ENCODE results near the gene GALNT16.

The GALNT16 gene

DNA sequence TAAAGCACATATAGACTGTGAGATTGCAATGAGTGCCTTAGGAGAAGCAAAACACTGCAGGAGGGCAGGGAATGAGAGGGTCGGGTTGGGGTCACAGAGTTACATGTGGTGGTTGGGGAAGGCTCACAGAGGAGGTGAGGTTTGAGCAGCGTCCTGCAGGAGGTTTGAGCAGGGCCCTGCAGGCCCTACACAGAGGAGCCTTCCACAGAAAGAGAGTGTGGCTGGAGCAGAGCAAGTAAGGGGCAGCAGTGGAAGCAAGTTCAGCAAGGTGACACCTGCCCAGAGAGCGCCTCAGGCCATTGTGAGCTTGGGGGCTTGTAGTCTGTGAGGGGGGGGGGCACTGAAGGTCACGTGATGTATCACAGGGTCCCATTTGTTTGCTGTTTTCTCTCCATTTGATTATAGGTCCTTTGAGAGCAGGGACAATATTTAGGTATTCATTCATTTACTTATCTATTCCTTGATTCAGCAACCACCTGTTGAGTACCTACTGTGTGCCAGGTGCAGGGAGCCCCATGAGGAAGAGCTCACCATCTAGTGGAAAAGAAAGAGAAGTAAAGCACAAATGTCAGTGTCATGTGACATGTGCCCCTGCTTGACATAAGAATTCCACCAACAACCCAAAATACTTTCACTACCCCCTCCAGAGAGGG, 56.6 kb downstream of the GALNT16 start:
- no peak for DNase-seq (ENCODE audit: low read depth in 1 of 2, low spot score in 1 of 2)

GRCh38 chr14:69317102-69317755, 57.3 kb downstream of the GALNT16 start:
- no peak for DNase-seq (ENCODE audit: low read depth in 1 of 2, low spot score in 1 of 2)

GRCh38 chr14:69317780-69318179, 57.8 kb downstream of the GALNT16 start:
- no peak for DNase-seq (ENCODE audit: low read depth in 1 of 2, low spot score in 1 of 2)

GRCh38 chr14:69318241-69318640, 58.3 kb downstream of the GALNT16 start:
- no peak for DNase-seq (ENCODE audit: low read depth in 1 of 2, low spot score in 1 of 2)

GRCh38 chr14:69318901-69319475, 59.0 kb downstream of the GALNT16 start:
- DNase-seq (ENCODE audit: low read depth in 1 of 2, low spot score in 1 of 2) = no peak

- DNase-seq (ENCODE audit: low read depth in 1 of 2, low spot score in 1 of 2) = no peak
Observed at GRCh38 chr14:69319911-69320310, 60.0 kb downstream of the GALNT16 start.

GRCh38 chr14:69320581-69321365, 60.8 kb downstream of the GALNT16 start:
- no peak for DNase-seq (ENCODE audit: low read depth in 1 of 2, low spot score in 1 of 2)

GRCh38 chr14:69321601-69322330, 61.8 kb downstream of the GALNT16 start:
- no peak for DNase-seq (ENCODE audit: low read depth in 1 of 2, low spot score in 1 of 2)

GRCh38 chr14:69323266-69323998, 63.5 kb downstream of the GALNT16 start:
- DNase-seq (ENCODE audit: low read depth in 1 of 2, low spot score in 1 of 2) = no peak

DNA sequence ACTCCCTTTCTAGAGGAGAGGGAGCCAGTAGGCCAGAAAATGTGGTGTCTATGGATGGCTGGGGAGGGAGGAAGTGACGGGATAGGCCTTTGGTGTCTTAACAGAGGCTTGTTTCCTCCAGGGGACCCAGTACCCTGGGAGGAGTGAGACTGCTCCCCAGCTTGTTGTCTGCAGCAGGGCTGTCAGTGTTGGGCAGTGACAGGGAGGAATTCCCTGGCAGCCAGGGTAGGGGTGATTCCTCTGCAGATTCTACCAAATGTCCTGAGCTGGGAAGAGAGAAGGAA, 64.0 kb downstream of the GALNT16 start:
- DNase-seq (ENCODE audit: low read depth in 1 of 2, low spot score in 1 of 2) = no peak

GRCh38 chr14:69324341-69324931, 64.5 kb downstream of the GALNT16 start:
- DNase-seq (ENCODE audit: low read depth in 1 of 2, low spot score in 1 of 2) = no peak

GRCh38 chr14:69325086-69325485, 65.1 kb downstream of the GALNT16 start:
- DNase-seq (ENCODE audit: low read depth in 1 of 2, low spot score in 1 of 2) = no peak

DNA sequence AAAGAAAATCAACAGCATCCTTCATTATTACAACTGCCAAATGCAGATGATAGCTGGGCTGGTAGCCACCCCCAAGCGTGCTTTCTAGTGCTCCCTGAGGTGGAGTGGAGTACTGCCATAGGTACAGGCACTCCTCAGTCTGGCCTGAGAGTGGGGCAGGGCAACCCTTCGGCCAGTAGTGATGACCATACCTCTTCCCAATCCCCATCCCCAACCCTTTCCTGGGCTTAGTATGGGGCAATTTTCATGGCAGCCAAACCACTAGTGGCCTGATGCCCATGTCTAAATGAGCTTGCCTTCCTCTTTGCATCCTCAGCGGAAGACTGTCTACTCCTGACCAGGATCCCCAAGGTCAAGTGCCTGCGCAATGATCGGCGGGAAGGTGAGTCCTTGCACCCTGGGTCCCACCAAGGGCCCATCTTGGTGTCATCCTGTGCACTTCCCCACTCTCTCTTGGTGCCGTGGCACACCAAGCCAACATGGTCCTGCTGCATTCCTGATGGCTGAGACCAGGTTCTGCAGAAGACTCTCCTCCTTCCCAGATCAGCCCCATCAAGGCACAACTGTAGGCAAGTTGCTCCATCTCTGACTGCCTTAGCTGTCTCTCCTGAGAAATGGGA, 65.8 kb downstream of the GALNT16 start:
- DNase-seq (ENCODE audit: low read depth in 1 of 2, low spot score in 1 of 2) = no peak

DNA sequence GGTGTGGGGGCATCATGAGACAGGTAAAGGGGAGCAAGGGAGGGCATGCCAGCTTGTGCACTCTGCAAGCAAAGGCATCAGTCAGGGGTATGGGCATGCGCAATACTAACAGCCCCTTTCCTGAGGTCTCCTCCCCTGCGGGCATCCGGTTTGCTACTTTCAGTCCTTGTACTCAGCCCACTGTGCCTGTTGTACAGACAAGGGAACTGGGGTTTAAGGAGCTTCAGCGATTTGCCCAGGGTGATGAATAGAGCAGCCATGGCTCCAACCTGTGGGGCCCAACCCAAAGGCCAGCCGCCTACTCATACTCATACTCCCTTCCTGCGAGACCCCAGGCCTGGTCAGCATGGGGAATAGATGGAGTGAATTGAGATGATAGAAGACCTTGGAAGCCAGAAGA, 66.7 kb downstream of the GALNT16 start:
- DNase-seq (ENCODE audit: low read depth in 1 of 2, low spot score in 1 of 2) = no peak

- no peak for DNase-seq (ENCODE audit: low read depth in 1 of 2, low spot score in 1 of 2)
Observed at GRCh38 chr14:69327507-69327906, 67.5 kb downstream of the GALNT16 start.

GRCh38 chr14:69328317-69328716, 68.4 kb downstream of the GALNT16 start:
- DNase-seq (ENCODE audit: low read depth in 1 of 2, low spot score in 1 of 2) = no peak

DNA sequence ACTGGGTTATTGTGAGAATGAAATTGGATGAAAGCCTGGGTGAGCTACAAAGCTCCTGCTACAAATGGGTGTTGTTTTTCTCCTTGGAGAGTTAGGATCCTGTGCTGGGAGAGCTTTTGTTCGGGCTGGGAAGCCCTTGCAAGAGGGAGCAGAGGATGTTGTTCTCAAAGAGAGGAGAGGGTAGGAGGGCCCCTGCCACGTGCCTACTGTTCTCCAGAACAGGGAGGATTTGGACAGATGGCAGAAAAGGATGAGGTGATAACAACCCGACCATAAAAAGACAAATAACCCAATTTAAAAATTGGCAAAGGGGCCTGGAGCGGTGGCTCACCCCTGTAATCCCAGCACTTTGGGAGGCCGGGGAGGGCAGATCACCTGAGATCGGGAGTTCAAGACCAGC, 68.8 kb downstream of the GALNT16 start:
- no peak for DNase-seq (ENCODE audit: low read depth in 1 of 2, low spot score in 1 of 2)

DNA sequence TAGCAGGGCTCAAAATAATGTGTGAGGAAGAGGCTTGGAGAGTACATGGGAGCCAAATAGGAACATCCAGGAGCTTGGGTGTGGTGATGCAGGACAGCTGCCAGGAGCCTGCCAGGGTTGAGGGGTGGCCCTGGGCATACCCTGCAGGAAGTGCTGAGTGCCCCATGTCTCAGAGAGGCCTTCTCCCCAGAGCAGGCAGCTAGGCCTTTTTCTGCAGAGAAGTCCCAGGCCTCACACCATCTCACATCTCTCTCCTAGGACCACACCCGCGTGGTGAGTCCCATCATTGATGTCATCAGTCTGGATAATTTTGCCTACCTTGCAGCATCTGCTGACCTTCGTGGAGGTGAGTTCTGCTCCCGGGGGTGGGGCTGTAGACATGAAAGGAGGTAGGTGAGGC, 71.2 kb downstream of the GALNT16 start:
- DNase-seq (ENCODE audit: low read depth in 1 of 2, low spot score in 1 of 2) = no peak

DNA sequence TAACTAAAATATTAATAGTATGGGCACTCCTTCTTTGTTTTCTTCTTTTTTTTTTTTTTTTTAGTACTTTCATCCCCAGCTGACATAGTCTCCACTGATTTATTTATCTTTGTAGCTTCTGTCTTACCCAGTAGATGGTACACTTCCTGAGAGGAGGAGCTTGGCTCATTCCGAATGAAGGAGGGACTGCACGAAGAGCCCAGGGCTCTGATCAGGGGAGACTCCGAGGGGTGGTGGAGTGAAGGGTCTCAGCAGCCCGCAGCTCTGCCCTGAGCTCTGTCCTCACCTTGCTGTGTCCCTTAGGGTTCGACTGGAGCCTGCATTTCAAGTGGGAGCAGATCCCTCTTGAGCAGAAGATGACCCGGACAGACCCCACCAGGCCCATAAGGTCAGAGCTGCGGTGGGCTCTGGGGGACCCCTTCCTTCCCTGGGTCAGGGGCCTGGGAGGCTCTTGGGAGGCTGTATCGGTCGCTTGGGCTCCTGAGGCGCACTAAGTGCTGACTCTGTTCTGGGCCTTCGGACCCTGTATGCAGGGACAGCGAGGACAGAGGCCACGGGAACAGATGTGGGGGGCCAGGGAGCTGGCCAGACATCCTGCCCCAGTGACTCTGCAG, 72.9 kb downstream of the GALNT16 start:
- no peak for DNase-seq (ENCODE audit: low read depth in 1 of 2, low spot score in 1 of 2)

Measured in activated CD4-positive, alpha-beta T cell treated with anti-CD3 and anti-CD28 coated beads, Interleukin-2, amount 50 U/mL, for 24 hours (primary cell).